Inflammatory macrophage (primary cell): Measurements from ENCODE around the gene LSM3.

Experiments
- DNase-seq, 2 donors: peaks; one replicate each; pipeline ENCODE4 v3.0.0-alpha.2; 2020 to 2022

Gene LSM3

GRCh38 chr3:14143271-14144225 is 35.1 kb upstream of the LSM3 start:
- DNase-seq, result peak; percentile 48 to 56

DNA sequence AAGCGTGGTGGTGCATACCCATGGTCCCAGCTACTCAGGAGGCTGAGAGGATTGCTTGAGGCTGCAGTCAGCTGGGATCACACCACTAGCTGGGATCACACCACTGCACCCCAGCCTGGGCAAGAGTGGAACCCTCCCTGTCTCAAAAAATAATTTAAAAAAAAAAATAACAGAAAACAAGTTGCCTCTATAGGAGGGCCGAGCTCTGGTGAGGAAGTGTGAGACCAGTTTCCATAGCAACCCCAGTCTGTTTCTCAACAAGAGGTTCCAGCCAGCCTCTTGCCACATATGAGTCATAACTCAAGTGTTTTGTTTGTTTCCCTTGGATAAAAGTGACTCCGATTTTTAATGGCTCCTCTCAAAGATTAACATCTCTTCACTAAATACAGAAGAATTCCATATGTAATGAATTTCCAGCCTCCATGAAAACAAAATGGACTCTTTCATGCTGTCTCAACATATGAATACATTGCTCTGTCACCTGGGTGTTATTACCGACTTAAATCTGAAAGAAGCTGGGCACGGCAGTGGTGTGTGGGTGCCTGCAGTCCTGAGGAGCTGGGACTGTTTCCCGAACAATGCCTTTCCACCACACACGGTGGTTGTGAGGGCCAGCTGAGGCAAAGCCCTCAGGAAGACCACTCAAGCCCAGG is 34.1 kb upstream of the LSM3 start:
- DNase-seq, result peak; percentile 96 to 97

- DNase-seq, result no peak
These were observed 33.4 kb upstream of the LSM3 start for GRCh38 chr3:14145236-14145635.

- no peak for DNase-seq
These were observed 32.8 kb upstream of the LSM3 start for GRCh38 chr3:14145670-14146380.

- DNase-seq, result no peak
These were observed 32.1 kb upstream of the LSM3 start for GRCh38 chr3:14146381-14147065.

DNA sequence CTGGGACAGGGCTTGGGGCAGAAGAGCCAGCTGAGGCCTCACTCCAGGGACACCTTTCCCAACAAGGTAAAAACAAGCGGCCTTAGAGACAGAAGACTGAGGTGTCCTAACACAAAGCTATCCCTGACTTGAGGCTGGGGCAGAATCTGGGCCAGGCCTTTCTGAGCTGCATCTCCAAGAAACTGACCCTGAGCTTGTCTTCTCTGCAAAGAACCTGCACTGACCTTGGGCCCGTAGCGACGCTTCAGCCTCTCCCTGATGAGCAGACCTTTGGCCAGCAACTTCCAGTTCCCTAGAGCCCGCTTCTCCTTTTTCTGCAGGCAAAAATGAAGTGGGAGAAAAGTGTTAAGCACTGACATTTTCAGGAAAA is 31.6 kb upstream of the LSM3 start:
- DNase-seq, result peak; percentile 48 to 70

GRCh38 chr3:14147617-14148016 is 31.0 kb upstream of the LSM3 start:
- peak in 1 of 2 donors; percentile 65 for DNase-seq

DNA sequence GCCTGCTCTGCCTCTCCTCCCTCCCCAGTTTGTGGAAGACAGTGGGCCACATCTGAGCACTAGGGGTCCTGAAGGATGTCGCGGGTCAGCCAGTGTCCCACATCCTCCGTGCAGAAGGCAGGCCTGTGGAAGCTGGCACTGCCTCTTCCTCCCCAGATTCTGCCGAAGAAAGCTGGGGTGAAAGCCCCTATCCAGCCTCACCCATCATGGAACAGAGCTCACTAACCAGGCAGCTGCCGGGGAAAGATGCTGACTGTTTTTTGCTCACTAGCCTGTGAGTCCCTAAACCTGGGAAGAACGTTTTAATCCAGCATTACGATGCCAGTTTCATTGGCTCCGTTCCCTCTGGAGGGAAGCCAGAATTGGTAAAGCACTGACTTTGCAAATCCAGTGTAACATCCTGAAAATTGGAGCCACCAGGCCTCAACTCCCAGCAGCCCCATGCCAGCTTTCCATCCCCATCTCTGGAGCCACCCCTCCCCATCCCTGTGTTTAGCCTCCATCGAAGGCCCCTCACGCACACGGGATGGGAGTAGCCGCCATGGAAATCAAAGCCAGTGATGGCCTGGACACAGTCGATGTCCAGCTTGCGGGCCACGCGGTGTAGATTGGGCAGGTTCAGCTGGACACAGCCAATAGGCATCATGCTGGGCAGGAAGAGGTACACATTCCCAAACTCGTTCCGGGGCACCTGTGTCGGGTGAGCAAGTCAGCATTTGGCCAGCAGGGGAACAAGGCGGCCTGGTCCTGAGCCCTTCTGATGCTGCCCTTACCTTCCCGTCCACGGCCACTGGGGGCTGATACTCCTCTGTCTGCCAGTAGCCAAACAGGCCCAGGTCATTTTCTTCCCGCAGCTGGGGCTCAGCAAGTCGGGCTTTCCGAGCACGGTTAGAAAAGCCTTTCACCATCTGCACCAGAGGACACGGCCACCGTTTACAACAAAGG is 30.3 kb upstream of the LSM3 start:
- no peak for DNase-seq

DNA sequence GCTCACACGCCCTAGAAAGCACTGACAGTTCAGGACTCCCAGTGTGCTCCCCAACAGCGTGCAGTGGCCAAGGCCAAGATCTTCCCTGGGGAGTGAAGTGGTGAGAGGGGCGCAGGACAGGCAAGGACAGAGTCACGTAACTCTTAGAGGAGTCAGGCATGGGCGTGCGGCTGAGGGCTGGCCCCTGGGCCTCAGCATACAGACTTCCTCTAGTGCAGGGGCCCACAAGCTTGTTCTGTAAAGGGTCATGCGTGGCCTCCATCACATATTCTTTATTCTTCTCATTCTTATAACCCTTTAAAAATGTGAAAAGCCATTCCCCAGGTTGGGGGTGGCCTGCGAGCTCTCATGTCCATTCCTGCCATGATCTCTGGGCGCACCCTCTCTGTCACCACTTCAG is 28.5 kb upstream of the LSM3 start:
- no peak for DNase-seq

- DNase-seq, result no peak
These were observed 28.0 kb upstream of the LSM3 start for GRCh38 chr3:14150491-14151230.

DNA sequence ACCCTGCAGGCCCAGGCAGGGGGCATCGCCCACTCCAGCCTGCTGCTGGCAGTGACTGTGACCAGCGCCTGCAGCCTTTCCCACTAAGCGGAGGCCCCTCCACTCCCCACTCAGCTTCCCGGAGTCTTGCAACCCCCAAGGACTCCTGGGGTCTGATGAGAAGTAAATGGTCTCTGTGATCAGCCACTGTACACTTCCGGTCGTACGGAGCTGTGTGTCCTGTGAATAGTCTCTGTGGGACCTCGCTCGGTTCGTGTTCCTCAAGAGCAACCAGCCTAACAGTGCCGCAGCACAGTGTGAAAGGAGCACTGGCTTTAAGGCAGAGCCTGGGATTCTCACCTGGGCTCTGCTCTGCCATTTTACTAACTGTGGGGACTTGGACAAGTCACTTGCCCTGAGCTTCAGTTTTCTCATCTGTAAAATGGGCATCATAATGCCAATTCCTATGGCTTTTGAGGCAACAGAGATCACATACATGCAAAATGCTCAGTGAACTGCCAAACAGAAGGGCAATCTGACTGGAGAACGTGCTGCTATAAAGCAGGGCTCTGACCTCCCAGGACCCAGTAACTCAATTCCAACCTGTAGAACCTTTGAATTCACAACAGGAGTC is 27.0 kb upstream of the LSM3 start:
- no peak for DNase-seq

GRCh38 chr3:14152233-14152962 is 26.2 kb upstream of the LSM3 start:
- DNase-seq, result peak in 1 of 2 donors; percentile 33

DNA sequence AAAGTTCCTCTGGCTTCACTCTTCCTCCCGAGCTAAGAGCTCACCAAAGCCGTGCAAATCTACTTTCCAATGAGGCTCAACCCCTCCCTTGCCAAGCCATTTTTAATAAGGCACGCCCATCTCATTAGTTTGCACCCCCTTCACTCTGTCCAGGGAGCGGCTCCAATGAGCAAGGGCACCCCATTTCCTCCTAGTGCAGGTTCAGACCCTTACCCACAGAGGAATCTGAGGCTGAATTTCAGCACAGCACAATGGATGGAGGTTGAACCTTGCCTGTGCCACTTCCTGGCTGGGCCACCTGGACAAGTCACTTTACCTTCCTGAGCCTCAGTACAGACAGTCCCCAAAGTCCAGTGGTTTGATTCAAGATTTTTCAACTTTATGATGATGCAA is 25.7 kb upstream of the LSM3 start:
- no peak for DNase-seq

DNA sequence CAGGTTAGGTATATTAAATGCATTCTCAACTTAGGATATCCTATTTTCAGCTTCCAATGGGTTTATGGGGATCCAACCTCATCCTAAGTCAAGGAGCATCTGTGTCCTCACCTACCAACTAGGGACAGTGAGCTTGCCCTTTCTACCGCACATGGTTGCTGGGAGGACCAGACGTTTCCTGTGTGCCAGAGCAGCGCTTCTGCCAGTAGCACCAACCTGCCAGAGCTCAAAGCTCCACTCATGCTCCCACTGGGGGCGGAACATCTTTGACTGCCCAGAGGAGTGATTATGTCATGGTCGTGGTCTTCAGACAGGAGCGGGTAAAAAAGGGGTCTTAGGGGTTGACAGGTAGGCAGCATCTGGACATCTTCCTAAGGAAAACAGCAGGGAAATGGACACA is 25.0 kb upstream of the LSM3 start:
- DNase-seq, result no peak

DNA sequence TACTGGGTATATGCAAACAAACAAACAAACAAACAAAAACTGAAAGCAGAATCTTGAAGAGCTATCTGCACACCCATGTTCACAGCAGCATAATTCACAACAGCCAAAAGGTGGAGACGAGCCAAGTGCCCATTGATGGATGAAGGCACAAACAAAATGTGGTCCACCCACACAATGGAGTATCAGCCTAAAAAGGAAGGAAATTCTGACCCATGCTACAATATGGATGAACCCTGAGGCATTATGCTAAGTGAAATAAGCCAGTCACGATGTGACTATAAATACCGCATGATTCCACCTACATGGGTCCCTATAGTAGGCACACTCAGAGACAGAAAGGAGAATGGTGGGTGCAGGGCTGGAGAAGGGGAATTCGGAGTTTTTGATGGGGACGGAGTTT is 24.3 kb upstream of the LSM3 start:
- peak; percentile 69 to 90 for DNase-seq

GRCh38 chr3:14154895-14155440 is 23.6 kb upstream of the LSM3 start:
- peak; percentile 80 to 89 for DNase-seq

- no peak for DNase-seq
These were observed 22.4 kb upstream of the LSM3 start for GRCh38 chr3:14156201-14156600.

DNA sequence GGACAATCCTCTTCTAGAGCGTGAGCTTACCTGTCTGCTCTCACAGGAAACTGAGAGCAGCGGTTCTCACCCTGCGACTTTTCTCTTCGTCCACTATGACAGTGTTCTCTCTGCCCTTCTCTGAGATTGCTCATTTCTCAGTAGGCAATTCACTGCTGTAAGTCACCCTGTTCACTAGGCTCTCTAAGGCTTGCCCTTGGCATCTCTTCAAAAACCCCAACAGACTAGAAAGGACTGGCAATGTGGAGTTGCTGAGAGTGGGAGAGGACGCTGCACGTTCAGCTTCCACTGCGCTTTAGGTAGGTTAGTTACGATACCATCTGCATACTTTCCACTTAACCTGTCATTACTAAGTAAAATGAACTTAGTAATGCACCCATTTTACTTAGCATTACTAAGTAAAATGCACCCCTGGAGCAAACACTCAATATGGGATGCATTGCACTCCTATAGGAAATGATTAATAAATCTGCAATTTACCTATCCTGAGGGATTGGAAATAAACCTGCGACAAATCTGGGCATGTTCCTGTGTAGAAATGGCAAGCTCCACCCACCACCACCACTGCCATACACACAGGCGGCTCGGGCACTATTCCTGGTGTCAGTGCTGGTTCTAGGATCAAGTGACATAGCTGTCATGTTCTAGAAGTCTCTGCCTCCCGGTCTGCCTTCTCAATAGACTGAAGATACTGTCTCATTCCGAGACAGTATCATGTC is 21.6 kb upstream of the LSM3 start:
- DNase-seq, result no peak

DNA sequence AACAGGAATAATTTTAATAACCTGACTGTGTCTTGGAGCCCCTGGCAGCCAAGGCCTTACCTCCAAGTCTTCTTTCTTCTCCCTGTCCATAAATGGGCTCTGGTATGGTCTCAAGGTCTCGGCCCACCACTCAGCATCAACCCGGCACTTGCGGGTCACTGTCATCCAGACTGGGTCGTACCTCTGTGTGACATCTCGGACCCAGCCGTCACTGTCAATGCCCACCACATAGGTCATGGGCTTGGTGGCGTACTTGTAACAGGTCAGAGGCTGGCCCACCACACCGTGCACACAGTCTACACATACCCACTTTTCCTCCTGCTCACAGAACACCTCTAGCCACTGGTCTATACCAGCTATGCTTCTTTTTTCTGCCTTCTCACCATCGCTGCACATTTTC is 20.7 kb upstream of the LSM3 start:
- no peak for DNase-seq
